Activated CD8-positive, alpha-beta T cell treated with anti-CD3 and anti-CD28 coated beads, Interleukin-2, amount 10 ng/mL, durations not matched to agents 7 days and 5 days (primary cell): ENCODE results near the gene FAM216A. TPM values are rescaled to one million over a fixed set of nuclear protein-coding genes. Genes with fewer than 3 reads are reported as not detected.
A peak's percentile ranks its signal among the peaks of the same experiment; 100 is the strongest.
"Not testable (repeated sequence)": the region's sequence is repeated elsewhere in the genome, so short reads cannot be mapped to it uniquely, and the experiment has no call there.

Experiments
- ATAC-seq: fragments of 150-1000 bp; cut with Tn5 transposase; one replicate; pipeline ENCODE4 v1.10.0; 2021; ENCODE audit warnings: moderate library complexity
- CTCF ChIA-PET: fragments of 350-600 bp; sonication (Branson Sonifier 250); formaldehyde crosslinking; loops from one replicate; lab custom pipeline; 2021; ENCODE audit warnings: antibody characterized with exemption; lab: Charles Lee
- POLR2A ChIA-PET: fragments of 350-600 bp; sonication (Branson Sonifier 250); formaldehyde crosslinking; loops from one replicate; lab custom pipeline; 2021; ENCODE audit warnings: antibody characterized with exemption; lab: Charles Lee
- DNase-seq: peaks from one replicate; pipeline ENCODE4 v3.0.0-alpha.2; 2020
- H3K27ac Mint-ChIP-seq: one replicate; pipeline ENCODE4 v1.8.0; 2021; ENCODE audit warnings: mild to moderate bottlenecking, mixed read lengths
- H3K27me3 Mint-ChIP-seq: one replicate; pipeline ENCODE4 v1.8.0; 2021; ENCODE audit warnings: low read depth, mixed read lengths
- H3K36me3 Mint-ChIP-seq: one replicate; pipeline ENCODE4 v1.8.0; 2021; ENCODE audit warnings: low read depth, mixed read lengths
- H3K4me1 Mint-ChIP-seq: one replicate; pipeline ENCODE4 v1.8.0; 2021; ENCODE audit warnings: low read depth, mixed read lengths
- H3K4me3 Mint-ChIP-seq: one replicate; pipeline ENCODE4 v1.8.0; 2021; ENCODE audit warnings: mild to moderate bottlenecking, mixed read lengths
- H3K9me3 Mint-ChIP-seq: one replicate; pipeline ENCODE4 v1.8.0; 2022; ENCODE audit warnings: mixed read lengths; ENCODE audit not compliant: insufficient read depth
- total RNA-seq, 2 experiments: library from RNA; stranded (reverse); gene quantifications; one replicate each; pipeline ENCODE4 v1.2.3, GENCODE V29; 2021

Gene FAM216A
- 10 to 100 TPM; 20.5 to 22.9 TPM for total RNA-seq

- POLR2A ChIA-PET: interaction anchor here (0.5 to 4.1 kb wide), 27 partner anchors 10 to 1217 kb away, joined by 3 to 75 read pairs (median 3); partner anchors contain the start of genes ACAD10, ARPC3, BRAP and GIT2
- CTCF ChIA-PET: interaction anchor here (0.6 to 8.6 kb wide), 34 partner anchors 9 to 470 kb away, joined by 3 to 117 read pairs (median 5); partner anchors contain the start of genes ARPC3, RAD9B, TCTN1 and VPS29
- Mint-ChIP-seq H3K9me3 (no peaks in the 10 kb centered on the region), H3K36me3 (peaks cover 26% of the 10 kb centered on the region), H3K27ac (peak within 1 kb of the TSS; percentile 94), H3K4me3 (peak within 1 kb of the TSS; percentile 99), H3K4me1 (peaks cover 28% of the 10 kb centered on the region), H3K27me3 (no peaks in the 10 kb centered on the region)
- ATAC-seq (peak; percentile 91), DNase-seq (peak; percentile 98)
Measured at GRCh38 chr12:110468214-110469048, at the start of gene FAM216A, which contains the start of gene GPN3. FAM216A (plus strand) TSS chr12:110468845; CDS start chr12:110468876, 31 bp downstream. GPN3 (minus strand) TSS chr12:110468257; CDS start chr12:110468203, 54 bp downstream.

DNA sequence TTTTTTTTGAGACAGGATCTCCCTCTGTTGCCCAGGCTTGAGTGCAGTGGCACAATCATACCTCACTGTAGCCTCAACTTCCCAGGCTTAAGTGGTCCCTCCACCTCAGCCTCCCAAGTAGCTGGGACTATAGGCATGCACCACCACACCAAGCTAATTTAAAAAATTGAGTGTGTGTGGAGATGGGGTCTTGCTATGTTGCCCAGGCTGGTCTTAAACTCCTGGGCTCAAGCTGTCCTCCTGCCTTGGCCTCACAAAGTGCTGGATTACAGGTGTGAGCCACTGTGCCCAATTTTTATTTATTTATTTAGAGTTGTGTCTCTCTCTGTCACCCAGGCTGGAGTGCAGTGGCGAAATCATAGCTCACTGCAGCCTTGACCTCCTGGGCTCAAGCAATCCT lies 48.0 kb upstream of the FAM216A start:
- ATAC-seq, H3K4me1 Mint-ChIP-seq, DNase-seq, H3K27ac Mint-ChIP-seq, H3K36me3 Mint-ChIP-seq, H3K9me3 Mint-ChIP-seq, CTCF ChIA-PET, H3K4me3 Mint-ChIP-seq: not testable (repeated sequence)
- POLR2A ChIA-PET: interaction anchor here (0.6 kb wide), 1 partner anchor 273 kb away, joined by 5 read pairs; no protein-coding TSS in a partner anchor
- peaks cover 25% of the 10 kb centered on the region for H3K27me3 Mint-ChIP-seq

DNA sequence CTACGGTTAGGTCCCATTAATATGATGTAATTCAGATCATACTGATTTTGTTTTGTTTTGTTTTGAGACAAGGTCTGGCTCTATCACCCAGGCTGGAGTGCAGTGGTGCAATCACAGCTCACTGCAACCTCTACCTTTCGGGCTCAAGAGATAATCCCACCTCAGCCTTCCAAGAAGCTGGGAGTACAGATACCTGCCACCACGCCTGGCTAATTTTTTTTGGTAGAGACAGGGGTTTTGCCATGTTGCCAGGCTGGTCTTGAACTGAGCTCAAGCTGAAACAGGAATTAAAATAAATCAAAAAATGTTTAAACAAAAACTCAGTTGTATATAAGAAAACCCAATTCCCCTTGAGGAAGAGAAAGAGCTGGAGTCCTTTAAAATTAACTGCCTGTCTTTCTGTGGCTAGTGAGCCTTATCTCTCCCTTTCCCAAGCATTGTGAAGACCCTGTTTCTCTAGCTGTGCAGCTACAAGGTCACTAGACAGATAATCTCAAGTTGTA lies 47.4 kb upstream of the FAM216A start:
- ChIA-PET CTCF (interaction anchor here (2.1 kb wide), 1 partner anchor 10 kb away, joined by 9 read pairs; no protein-coding TSS in a partner anchor), POLR2A (no interaction called here)
- no peak overlapping the region for H3K27ac Mint-ChIP-seq

GRCh38 chr12:110421701-110422100 lies 46.9 kb upstream of the FAM216A start:
- no peaks in the 10 kb centered on the region for H3K4me1 Mint-ChIP-seq
- H3K27me3 Mint-ChIP-seq: peaks cover 25% of the 10 kb centered on the region
- H3K27ac Mint-ChIP-seq: no peak overlapping the region
- ChIA-PET CTCF (interaction anchor here (2.1 kb wide), 1 partner anchor 10 kb away, joined by 9 read pairs; no protein-coding TSS in a partner anchor), POLR2A (no interaction called here)
- no peak for ATAC-seq
- H3K36me3 Mint-ChIP-seq: no peaks in the 10 kb centered on the region
- H3K9me3 Mint-ChIP-seq: no peaks in the 10 kb centered on the region
- no peak for DNase-seq
- H3K4me3 Mint-ChIP-seq: no peak overlapping the region

More for the DNA sequence above, 47.4 kb upstream of the FAM216A start:
- H3K4me3 Mint-ChIP-seq: no peak overlapping the region
- no peak for ATAC-seq
- H3K27me3 Mint-ChIP-seq: peaks cover 25% of the 10 kb centered on the region
- no peaks in the 10 kb centered on the region for H3K36me3 Mint-ChIP-seq
- no peak for DNase-seq
- no peaks in the 10 kb centered on the region for H3K9me3 Mint-ChIP-seq
- H3K4me1 Mint-ChIP-seq: no peaks in the 10 kb centered on the region

DNA sequence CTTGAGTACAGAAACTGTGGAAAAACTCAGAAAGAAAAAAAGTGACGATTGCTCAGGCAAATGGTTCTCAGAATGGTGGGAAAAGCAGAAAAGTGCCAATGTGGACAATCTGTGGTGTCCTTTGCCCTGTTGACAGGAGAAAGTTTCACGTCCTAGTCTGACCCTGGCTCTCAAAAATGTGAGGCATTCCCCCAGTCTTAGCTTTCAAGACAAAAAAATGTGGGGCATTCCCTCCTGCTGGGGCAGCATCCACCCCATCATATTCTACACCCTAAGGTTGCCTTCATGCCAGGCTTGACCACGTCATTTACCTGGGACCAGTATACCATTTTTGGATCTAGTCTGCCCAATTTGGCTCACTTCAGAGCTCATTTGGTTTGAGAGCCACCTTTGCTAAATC lies 44.4 kb upstream of the FAM216A start:
- ChIA-PET POLR2A (interaction anchor here (1.2 kb wide), 1 partner anchor 25 kb away, joined by 3 read pairs; the partner anchor contains the start of gene ARPC3), CTCF (interaction anchor here (0.6 to 1.3 kb wide), 2 partner anchors 74 to 139 kb away, joined by 3 to 4 read pairs; no protein-coding TSS in a partner anchor)
- H3K27ac Mint-ChIP-seq: no peak overlapping the region
- no peaks in the 10 kb centered on the region for H3K36me3 Mint-ChIP-seq
- H3K4me1 Mint-ChIP-seq: no peaks in the 10 kb centered on the region
- H3K27me3 Mint-ChIP-seq: peaks cover 25% of the 10 kb centered on the region
- no peak for DNase-seq
- ATAC-seq: no peak
- H3K4me3 Mint-ChIP-seq: no peak overlapping the region
- H3K9me3 Mint-ChIP-seq: no peaks in the 10 kb centered on the region

- ChIA-PET POLR2A (no interaction called here), CTCF (no interaction called here)
- H3K9me3 Mint-ChIP-seq: no peaks in the 10 kb centered on the region
- no peaks in the 10 kb centered on the region for H3K36me3 Mint-ChIP-seq
- peaks cover 19% of the 10 kb centered on the region for H3K27me3 Mint-ChIP-seq
- H3K27ac Mint-ChIP-seq: no peak overlapping the region
- DNase-seq (no peak), ATAC-seq (no peak)
- no peaks in the 10 kb centered on the region for H3K4me1 Mint-ChIP-seq
- H3K4me3 Mint-ChIP-seq: no peak overlapping the region
Measured at GRCh38 chr12:110426406-110426805, 42.2 kb upstream of the FAM216A start.

- DNase-seq, H3K4me1 Mint-ChIP-seq, POLR2A ChIA-PET, H3K9me3 Mint-ChIP-seq, ATAC-seq, CTCF ChIA-PET, H3K36me3 Mint-ChIP-seq, H3K4me3 Mint-ChIP-seq, H3K27me3 Mint-ChIP-seq, H3K27ac Mint-ChIP-seq: not testable (repeated sequence)
Measured at GRCh38 chr12:110429676-110430075, 39.0 kb upstream of the FAM216A start.

GRCh38 chr12:110431957-110432587 lies 36.6 kb upstream of the FAM216A start:
- ChIA-PET POLR2A (interaction anchor here (0.6 to 1.7 kb wide), 11 partner anchors 11 to 89 kb away, joined by 3 to 27 read pairs (median 3); partner anchors contain the start of genes ANAPC7, ARPC3, FAM216A and GPN3), CTCF (interaction anchor here (0.6 to 2.2 kb wide), 71 partner anchors 8 to 587 kb away, joined by 3 to 37 read pairs (median 5); partner anchors contain the start of genes ANAPC7, ARPC3, ATP2A2 and C12orf76)
- peaks cover 26% of the 10 kb centered on the region for H3K36me3 Mint-ChIP-seq
- H3K27ac Mint-ChIP-seq: no peak overlapping the region
- H3K4me3 Mint-ChIP-seq: no peak overlapping the region
- ATAC-seq (no peak), DNase-seq (no peak)
- H3K9me3 Mint-ChIP-seq: no peaks in the 10 kb centered on the region
- H3K4me1 Mint-ChIP-seq: no peaks in the 10 kb centered on the region
- no peaks in the 10 kb centered on the region for H3K27me3 Mint-ChIP-seq

DNA sequence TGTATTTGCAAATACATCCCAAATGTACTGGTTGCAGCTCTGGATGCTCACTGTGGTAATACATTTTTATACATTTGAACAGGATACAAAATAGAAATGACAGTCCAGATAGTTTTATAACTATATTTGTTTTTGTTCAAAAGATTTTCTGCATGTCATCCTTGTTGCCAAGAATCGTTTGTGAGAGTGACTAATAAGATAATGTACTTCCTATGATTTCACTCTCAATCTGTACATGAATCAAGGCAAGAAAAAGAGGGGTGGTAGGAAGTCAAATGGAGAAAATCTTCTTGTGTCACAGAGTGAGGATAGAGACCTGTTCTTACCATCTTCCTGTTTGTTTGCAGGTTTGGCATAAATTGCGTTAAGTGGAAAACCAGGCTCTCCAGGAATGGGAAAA lies 32.4 kb upstream of the FAM216A start:
- ChIA-PET POLR2A (no interaction called here), CTCF (interaction anchor here (1.1 kb wide), 1 partner anchor 32 kb away, joined by 3 read pairs; the partner anchor contains the start of gene GPN3)
- no peaks in the 10 kb centered on the region for H3K9me3 Mint-ChIP-seq
- H3K36me3 Mint-ChIP-seq: peaks cover 51% of the 10 kb centered on the region
- no peaks in the 10 kb centered on the region for H3K4me1 Mint-ChIP-seq
- H3K27me3 Mint-ChIP-seq: no peaks in the 10 kb centered on the region
- DNase-seq (no peak), ATAC-seq (no peak)
- H3K27ac Mint-ChIP-seq: no peak overlapping the region
- no peak overlapping the region for H3K4me3 Mint-ChIP-seq

DNA sequence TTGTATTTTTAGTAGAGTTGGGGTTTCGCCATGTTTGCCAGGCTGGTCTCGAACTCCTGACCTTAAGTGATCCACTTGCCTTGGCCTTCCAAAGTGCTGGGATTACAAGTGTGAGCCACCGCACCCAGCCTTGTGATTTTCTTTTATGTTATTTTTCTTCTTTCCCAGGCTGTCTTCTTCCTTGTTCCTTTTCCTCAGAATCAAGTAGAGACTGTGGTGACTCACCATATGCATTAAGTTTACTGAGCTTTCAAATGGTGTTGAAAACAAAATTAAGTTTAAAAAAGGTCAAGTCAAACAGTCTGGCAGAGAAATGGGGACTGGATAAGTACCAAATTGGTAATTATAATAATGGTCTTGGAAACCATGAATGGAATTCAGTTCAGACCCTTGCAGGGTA lies 24.2 kb upstream of the FAM216A start:
- Mint-ChIP-seq H3K4me1 (peaks cover 26% of the 10 kb centered on the region), H3K27ac (no peak overlapping the region), H3K36me3 (peaks cover 55% of the 10 kb centered on the region), H3K4me3 (no peak overlapping the region), H3K27me3 (no peaks in the 10 kb centered on the region), H3K9me3 (no peaks in the 10 kb centered on the region)
- POLR2A ChIA-PET: interaction anchor here (1.5 kb wide), 2 partner anchors 13 to 84 kb away, joined by 3 to 4 read pairs; no protein-coding TSS in a partner anchor
- DNase-seq (no peak), ATAC-seq (no peak)
- CTCF ChIA-PET: interaction anchor here (3.2 kb wide), 1 partner anchor 13 kb away, joined by 16 read pairs; no protein-coding TSS in a partner anchor
